ENCODE results near the gene SLC39A3.

The SLC39A3 gene

DNA sequence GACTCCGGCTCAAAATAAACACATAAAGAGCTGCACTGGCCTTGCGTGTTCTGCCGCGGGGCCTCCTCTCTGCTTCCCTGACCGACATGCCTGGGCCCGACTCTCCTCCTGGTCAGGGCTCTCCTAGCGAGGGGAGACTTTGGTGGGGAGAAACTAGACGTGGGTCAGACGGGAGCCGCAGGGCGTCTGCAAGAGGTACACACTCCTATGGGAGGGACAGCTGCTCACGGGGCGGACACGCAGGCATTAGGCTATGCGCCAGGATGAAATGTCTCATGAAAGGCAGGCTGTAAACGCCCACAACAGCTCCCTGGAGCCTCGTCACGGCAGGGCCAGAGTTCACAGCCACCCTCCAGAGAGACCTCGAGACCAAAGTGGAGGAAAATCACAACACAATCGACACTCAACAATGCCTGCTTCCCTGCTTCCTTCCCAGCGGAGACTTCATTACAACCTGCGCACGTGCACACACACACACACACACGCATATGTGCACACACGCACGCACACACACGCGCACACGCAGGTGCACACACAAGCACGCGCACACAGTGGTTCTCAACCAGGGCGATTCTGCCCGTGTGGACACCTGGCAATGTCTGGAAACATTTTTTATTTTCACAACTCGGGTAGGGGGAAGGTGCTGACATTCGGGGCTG is 5.8 kb downstream of the SLC39A3 start:
- DNase-seq (ENCODE audit: low read depth in 2 of 2): no peak
- no peak overlapping the region for H3K4me3 ChIP-seq (replicated peaks in 1 of 2; ENCODE audit: low read depth in 2 of 2, low read length in 2 of 2)
- TF ChIP-seq, protein P1, sequence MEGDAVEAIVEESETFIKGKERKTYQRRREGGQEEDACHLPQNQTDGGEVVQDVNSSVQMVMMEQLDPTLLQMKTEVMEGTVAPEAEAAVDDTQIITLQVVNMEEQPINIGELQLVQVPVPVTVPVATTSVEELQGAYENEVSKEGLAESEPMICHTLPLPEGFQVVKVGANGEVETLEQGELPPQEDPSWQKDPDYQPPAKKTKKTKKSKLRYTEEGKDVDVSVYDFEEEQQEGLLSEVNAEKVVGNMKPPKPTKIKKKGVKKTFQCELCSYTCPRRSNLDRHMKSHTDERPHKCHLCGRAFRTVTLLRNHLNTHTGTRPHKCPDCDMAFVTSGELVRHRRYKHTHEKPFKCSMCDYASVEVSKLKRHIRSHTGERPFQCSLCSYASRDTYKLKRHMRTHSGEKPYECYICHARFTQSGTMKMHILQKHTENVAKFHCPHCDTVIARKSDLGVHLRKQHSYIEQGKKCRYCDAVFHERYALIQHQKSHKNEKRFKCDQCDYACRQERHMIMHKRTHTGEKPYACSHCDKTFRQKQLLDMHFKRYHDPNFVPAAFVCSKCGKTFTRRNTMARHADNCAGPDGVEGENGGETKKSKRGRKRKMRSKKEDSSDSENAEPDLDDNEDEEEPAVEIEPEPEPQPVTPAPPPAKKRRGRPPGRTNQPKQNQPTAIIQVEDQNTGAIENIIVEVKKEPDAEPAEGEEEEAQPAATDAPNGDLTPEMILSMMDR (IDR thresholded peaks at IDR 0.05; ENCODE audit: low read depth, low read length): no peak

DNA sequence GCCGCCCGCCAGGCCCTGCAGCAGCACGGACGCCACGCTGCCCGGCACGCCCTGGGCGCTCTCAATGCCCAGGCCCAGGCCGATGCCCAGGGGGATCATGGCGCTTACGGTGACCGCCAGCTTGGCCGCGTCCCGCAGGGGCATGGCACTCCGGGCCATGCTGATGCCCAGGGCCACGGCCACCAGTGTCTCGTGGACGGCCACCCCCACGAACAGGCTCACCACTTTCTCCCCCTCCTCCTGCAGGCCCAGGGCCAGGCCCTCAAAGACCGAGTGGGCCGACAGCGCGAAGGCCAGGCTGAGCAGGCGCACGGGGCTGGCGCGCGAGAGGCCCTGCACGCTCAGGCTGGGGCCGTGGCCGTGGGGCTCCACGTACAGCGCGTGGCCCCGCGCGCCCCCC is 6.9 kb downstream of the SLC39A3 start:
- TF ChIP-seq, protein P1 (IDR thresholded peaks at IDR 0.05; ENCODE audit: low read depth, low read length): no peak
- DNase-seq (ENCODE audit: low read depth in 2 of 2): no peak
- H3K4me3 ChIP-seq (replicated peaks in 1 of 2; ENCODE audit: low read depth in 2 of 2, low read length in 2 of 2): no peak overlapping the region

DNA sequence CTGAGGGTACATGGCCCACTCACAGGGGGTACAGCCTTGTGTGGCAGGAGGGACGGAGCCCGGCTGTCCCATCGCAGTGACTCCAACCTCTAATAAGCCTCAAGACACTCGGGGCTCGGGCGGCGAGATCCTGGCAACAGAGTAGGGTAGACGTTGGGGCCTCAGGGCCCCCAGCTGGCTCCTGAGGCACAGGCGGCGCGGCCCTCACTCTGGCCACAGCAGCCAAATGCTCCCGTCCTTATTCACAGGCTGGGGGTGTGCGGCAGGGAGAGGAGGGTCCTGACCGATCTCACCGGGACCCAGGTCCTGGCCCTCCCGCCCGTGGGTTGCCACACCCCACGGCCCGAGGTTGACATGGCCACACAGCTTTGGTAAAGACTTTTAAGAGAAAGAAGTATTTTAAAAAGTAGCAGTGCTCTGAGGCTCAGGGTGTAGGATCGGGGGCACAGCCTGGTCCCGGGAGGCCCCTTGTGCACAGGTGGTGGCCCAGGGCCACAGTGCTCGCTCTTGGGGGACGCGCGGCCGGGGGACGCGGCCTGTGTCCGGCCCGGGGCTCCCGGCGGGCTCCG is 7.6 kb downstream of the SLC39A3 start:
- DNase-seq (ENCODE audit: low read depth in 2 of 2): no peak
- H3K4me3 ChIP-seq (replicated peaks in 1 of 2; ENCODE audit: low read depth in 2 of 2, low read length in 2 of 2): no peak overlapping the region
- TF ChIP-seq, protein P1 (IDR thresholded peaks at IDR 0.05; ENCODE audit: low read depth, low read length): no peak

DNA sequence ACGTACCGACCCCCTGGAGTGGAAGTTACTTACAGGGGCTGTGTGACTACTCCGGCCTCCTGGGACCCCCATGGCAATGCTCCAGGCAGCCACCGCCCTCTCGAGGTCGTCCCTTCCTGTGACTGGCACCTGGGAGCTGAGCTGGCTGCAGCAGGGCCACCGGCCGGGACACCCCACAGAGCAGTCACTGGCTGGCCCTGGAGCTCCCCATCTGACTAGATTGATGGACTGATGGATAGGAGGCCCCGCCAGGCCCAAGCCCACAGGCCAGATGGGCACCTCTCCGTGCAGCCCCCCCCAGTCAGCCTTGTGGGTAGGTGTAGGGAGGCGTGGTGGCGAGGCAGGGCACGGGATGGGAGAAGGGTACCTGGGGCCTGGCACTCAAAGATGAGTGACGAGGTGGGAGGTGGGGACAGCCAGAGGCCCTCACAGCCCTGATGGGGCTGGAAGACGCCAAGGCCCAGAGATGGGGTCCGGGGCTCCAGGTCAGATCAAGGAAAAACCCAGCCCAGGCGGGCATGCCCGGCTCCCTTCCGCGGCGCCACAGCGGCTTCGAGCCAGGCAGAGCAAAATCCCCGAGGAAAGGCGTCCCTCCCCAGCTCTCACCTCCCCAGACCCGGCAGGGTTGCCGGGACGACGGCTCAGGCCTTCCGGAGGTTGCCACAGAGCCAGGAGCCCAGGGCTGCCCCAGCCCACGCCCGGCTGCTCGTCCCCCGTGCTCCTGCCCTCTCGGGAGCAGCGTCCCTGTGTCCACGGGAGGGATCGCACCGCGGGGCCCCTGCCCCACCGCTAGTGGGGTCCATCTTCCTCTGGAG is 8.4 kb downstream of the SLC39A3 start:
- TF ChIP-seq, protein P1 (IDR thresholded peaks at IDR 0.05; ENCODE audit: low read depth, low read length): no peak
- no peak overlapping the region for H3K4me3 ChIP-seq (replicated peaks in 1 of 2; ENCODE audit: low read depth in 2 of 2, low read length in 2 of 2)
- DNase-seq (ENCODE audit: low read depth in 2 of 2): no peak

DNA sequence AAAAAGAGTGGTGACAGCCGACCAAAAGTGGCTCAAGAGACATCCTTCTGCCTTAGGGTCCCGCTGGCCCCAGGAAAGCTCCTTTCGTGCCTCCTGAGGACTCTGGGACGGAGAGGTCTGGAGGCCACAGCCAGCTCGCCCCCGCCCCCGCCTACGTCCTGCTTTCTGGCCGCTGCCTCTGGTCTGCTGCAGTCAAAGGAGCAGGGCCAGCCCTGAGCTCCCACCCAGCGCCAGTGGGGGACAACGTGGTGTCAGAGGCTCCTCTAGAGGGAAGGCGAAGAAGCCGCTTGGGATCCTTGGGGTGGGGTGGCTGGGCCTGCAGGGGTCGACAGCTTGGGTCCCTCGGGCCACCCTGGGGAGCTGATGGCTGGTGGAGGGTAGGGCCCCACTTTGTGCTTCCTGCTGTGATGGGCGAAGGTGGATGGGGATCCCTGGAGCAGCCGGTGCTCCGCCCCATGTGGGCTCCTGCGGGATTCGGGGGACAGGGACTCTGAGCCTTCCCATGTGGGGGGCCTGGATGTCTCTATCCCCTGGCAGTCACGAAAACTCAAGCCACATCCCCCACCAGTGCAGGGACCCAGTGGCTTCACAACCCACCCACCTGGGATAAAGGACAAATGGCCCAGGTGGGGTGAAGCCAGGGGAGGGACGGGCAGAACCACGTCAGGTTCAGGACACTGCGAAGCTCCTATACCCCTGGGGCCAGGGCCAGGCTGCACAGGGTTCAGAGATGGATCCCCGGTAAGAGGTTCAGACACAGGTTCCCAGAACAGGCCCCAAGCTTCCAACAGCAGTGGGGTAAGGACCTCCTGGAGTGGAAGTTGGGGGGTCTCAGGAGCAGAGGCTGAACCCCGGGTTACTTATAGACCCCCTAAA is 9.6 kb downstream of the SLC39A3 start:
- TF ChIP-seq, protein P1 (IDR thresholded peaks at IDR 0.05; ENCODE audit: low read depth, low read length): no peak
- no peak overlapping the region for H3K4me3 ChIP-seq (replicated peaks in 1 of 2; ENCODE audit: low read depth in 2 of 2, low read length in 2 of 2)
- no peak for DNase-seq (ENCODE audit: low read depth in 2 of 2)

DNA sequence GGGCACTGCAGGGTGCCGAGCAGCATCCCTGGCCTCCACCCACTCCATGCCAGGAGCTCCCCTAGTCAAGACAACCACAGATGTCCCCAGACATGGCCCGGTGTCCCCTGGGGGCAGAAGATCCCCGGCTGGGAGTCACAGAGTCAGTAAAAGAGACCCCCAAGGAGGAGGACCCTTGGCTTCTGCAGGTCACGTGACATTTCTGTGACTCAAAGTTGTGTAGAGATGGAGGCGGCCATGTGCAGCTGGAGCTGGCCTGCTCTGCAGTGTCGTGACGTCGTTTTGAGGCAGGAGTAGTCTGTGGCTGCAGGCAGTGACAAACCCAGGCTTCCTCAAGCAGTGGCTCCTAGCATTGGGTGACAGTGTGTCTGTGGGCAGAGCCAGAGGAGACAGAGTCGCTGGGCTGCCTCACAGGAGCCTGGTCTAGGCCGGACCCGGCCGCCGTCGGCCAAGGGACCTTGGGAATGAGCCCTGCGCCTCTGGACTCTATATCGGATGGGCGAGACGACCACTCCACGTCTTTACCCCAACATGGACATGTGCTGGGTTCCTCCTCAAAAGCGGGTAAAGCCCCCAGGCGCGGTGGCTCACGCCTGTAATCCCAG is 10.9 kb downstream of the SLC39A3 start:
- DNase-seq (ENCODE audit: low read depth in 2 of 2): no peak
- TF ChIP-seq, protein P1 (IDR thresholded peaks at IDR 0.05; ENCODE audit: low read depth, low read length): no peak
- H3K4me3 ChIP-seq (replicated peaks in 1 of 2; ENCODE audit: low read depth in 2 of 2, low read length in 2 of 2): no peak overlapping the region
